Ascending aorta (tissue), 2 donors: ENCODE results near the gene ZNF532. TPM values are rescaled to one million over a fixed set of nuclear protein-coding genes. Genes with fewer than 3 reads are reported as not detected.

Experiments
- DNase-seq, 2 donors: peaks; one replicate each; pipeline ENCODE4 v3.0.0-alpha.2; 2019; ENCODE audit warnings: low spot score in 2 of 2
- H3K27ac ChIP-seq, 2 donors: fragments of 200-600 bp; sonication (generic); one replicate each; pipeline ENCODE4 v1.5.1; 2016 to 2017; ENCODE audit warnings: mild to moderate bottlenecking in 1 of 2
- H3K27me3 ChIP-seq: fragments of 200-600 bp; sonication (generic); one replicate; pipeline ENCODE4 v1.5.1; 2017
- H3K36me3 ChIP-seq, 2 donors: fragments of 200-600 bp; sonication (generic); one replicate each; pipeline ENCODE4 v1.5.1; 2016
- H3K4me1 ChIP-seq, 2 donors: fragments of 200-600 bp; sonication (generic); one replicate each; pipeline ENCODE4 v1.5.1; 2016 to 2017; ENCODE audit warnings: mild to moderate bottlenecking in 1 of 2
- H3K4me3 ChIP-seq, 2 donors: fragments of 200-600 bp; sonication (generic); one replicate each; pipeline ENCODE4 v1.5.1; 2016 to 2017; ENCODE audit warnings: mild to moderate bottlenecking in 1 of 2
- H3K9me3 ChIP-seq, 2 donors: fragments of 200-600 bp; sonication (generic); one replicate each; pipeline ENCODE4 v1.5.1; 2016
- intact Hi-C: fragments of 100-400 bp; cut with DNase I; formaldehyde crosslinking; loops from one replicate; pipeline ENCODE4 v1.15.1; 2023
- total RNA-seq: library from RNA; depleted of rRNA; stranded (reverse); fragments of >200 nt; gene quantifications from one replicate; pipeline ENCODE4 v1.1.0, GENCODE V29; 2016
- TF ChIP-seq, protein P1 (sequence below), 3 experiments: fragments of 200-600 bp in 2 of 3; fragments of 450-650 bp in 1 of 3; sonication (generic) in 2 of 3; IDR thresholded peaks; one replicate each; pipeline ENCODE4 v1.5.1; 2016 to 2019; ENCODE audit warnings: antibody characterized with exemption in 3 of 3, mild to moderate bottlenecking in 1 of 3, moderate library complexity in 1 of 3

ZNF532 gene
- total RNA-seq, 1 donor from 2014 or later: 161 TPM

DNA sequence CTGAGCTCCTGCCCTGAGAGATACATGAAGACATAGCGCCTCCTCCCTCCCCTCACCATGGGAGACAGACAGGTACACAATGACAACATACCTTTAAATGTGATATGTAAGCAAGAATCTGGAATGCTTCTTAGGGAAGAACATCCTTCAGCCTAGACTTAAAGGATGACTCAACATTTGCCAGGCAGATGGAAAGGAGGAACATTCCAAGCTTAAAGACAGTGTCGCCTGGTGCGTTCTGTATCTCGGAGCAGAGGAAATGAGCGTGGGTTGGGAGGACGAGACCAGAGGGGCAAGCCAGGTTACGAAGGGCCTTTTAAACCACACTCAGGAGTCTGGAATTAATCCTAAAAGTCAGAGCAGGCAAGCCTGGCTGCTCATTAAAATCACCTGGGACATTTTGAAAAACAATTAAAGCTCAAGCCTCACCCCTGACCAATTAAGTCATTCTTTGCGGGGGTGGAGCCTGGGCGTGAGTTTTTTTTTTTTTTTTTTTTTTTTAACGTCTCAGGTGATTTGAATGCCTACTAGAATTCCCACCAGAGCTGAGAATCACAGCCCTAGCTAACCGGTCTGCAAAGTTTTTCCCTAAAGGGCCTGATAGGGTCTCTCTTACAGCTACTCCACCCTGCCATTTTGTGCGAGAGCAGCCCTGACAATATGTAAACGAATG is 143.8 kb downstream of the ZNF532 start:
- H3K27me3 ChIP-seq: no peaks in the 10 kb centered on the region
- no peak overlapping the region for H3K27ac ChIP-seq
- no peaks in the 10 kb centered on the region for H3K36me3 ChIP-seq
- TF ChIP-seq, protein P1, sequence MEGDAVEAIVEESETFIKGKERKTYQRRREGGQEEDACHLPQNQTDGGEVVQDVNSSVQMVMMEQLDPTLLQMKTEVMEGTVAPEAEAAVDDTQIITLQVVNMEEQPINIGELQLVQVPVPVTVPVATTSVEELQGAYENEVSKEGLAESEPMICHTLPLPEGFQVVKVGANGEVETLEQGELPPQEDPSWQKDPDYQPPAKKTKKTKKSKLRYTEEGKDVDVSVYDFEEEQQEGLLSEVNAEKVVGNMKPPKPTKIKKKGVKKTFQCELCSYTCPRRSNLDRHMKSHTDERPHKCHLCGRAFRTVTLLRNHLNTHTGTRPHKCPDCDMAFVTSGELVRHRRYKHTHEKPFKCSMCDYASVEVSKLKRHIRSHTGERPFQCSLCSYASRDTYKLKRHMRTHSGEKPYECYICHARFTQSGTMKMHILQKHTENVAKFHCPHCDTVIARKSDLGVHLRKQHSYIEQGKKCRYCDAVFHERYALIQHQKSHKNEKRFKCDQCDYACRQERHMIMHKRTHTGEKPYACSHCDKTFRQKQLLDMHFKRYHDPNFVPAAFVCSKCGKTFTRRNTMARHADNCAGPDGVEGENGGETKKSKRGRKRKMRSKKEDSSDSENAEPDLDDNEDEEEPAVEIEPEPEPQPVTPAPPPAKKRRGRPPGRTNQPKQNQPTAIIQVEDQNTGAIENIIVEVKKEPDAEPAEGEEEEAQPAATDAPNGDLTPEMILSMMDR (IDR thresholded peaks at IDR 0.05): no peak
- intact Hi-C loops: no loop called here
- H3K9me3 ChIP-seq: no peaks in the 10 kb centered on the region
- peaks cover 3 to 15% of the 10 kb centered on the region in 2 donors for H3K4me1 ChIP-seq
- H3K4me3 ChIP-seq: no peak overlapping the region
- DNase-seq: no peak

DNA sequence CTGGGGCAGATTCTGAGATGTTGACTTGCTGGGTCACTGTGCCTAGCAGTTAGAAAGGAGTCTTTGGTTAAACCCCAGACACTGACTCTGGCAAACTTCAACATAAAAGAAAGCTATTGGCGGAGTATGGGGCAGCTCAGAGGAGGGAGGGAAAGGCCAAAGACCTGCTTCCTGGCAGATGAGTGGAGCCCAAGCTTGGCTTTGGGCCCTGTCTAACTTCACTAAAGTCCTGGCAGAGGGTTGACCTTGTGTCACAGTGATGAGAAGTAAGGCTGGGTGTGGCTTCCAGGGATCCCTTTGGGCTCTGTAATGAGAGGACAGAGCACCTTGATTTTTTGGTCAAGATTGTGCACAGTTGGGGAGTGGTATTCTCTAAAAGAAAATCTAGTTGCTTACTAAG is 145.2 kb downstream of the ZNF532 start:
- Histone ChIP-seq H3K4me1 (peaks cover 3 to 9% of the 10 kb centered on the region in 2 donors), H3K9me3 (no peaks in the 10 kb centered on the region), H3K4me3 (no peak overlapping the region), H3K27ac (no peak overlapping the region), H3K36me3 (no peaks in the 10 kb centered on the region), H3K27me3 (no peaks in the 10 kb centered on the region)
- intact Hi-C loops: no loop called here
- DNase-seq: no peak
- TF ChIP-seq, protein P1 (IDR thresholded peaks at IDR 0.05): no peak

DNA sequence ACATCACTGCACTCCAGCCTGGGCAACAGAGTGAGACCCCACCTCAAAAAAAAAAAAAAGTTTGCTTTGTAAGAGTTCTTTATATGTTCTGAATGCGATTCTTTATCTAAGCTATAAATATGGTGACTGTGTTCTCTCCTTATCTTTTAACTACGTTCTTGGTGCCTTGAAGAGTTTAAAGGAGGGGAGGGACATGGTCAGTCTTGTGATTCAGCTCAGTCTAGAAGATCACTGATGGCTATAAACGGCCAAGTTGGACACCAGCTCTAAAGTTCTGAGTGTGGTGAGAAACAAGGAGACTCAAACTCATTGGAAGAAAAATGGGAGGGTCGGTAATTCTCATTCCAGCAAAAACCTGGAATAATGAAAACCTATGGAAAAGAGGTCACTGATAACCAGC is 146.6 kb downstream of the ZNF532 start:
- H3K4me3 ChIP-seq: no peak overlapping the region

DNA sequence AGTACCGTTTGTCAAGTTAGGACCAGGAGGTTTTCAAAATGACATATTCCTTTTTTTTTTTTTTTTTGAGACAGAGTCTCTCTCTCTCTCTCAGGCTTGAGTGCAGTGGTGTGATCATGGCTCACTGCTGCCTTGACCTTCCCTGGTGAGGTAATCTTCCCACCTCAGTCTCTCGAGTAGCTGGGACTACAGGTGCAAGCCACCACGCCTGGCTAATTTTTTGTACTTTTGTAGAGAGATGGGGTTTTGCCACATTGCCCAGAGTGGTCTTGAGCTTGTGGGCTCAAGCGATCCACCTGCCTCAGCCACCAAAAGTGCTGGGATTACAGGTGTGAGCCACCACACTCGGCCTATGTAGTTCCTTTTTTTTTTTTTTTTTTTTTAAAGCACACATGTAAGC is 147.1 kb downstream of the ZNF532 start:
- Histone ChIP-seq H3K4me1 (no peaks in the 10 kb centered on the region), H3K9me3 (no peaks in the 10 kb centered on the region), H3K4me3 (no peak overlapping the region), H3K36me3 (no peaks in the 10 kb centered on the region), H3K27ac (no peak overlapping the region), H3K27me3 (no peaks in the 10 kb centered on the region)
- TF ChIP-seq, protein P1 (IDR thresholded peaks at IDR 0.05): no peak
- DNase-seq: peak in 1 of 2 donors; percentile 27
- intact Hi-C loops: no loop called here

More for the DNA sequence above, 146.6 kb downstream of the ZNF532 start:
- Histone ChIP-seq H3K36me3 (no peaks in the 10 kb centered on the region), H3K4me1 (no peaks in the 10 kb centered on the region), H3K9me3 (no peaks in the 10 kb centered on the region), H3K27ac (no peak overlapping the region), H3K27me3 (no peaks in the 10 kb centered on the region)
- intact Hi-C loops: no loop called here
- DNase-seq: peak in 1 of 2 donors; percentile 12
- TF ChIP-seq, protein P1 (IDR thresholded peaks at IDR 0.05): no peak

DNA sequence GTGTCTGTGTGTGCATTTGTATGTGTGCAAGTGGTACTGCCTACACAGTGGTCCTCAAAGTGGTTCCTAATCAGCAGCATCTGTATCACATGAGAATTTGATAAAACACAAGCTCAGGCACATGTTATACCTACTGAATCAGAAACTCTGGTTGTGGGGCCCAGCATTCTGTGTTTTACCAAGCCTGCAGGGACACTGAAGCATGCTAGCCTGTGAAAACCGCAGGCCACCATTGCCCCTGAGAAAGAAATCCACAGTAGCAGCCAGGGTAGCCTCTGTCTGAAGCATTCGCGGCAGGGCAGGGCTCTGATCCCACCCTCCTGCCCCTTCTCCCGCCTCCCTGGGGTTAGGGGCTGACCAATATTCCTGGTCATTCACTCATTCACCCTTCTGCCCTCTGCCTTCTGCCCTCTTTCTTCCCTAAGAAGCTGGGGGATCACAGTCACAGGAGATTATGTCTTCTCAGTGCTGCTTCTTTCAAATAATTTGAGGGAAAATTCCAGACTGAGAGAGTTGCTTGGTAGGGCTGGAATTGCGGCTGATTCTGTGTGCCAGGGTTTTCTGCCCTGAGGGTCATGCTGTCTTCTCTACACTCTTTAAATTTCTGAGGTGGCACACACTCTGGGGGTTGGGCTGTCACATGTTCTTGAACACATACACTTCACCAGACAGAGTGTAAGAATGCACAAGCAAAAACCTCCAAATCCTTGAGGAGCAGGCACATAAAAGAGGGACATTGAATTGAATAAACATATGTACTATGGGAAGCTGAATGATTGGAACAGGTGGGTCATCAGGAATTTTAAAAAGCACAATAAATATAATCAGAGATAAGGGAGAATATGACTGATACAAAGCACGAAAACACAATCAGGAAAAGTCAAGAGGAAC is 148.4 kb downstream of the ZNF532 start:
- no peaks in the 10 kb centered on the region for H3K4me1 ChIP-seq
- DNase-seq: peak in 1 of 2 donors; percentile 13
- no peak overlapping the region for H3K4me3 ChIP-seq
- intact Hi-C loops: no loop called here
- H3K27me3 ChIP-seq: no peaks in the 10 kb centered on the region
- H3K27ac ChIP-seq: no peak overlapping the region
- no peaks in the 10 kb centered on the region for H3K36me3 ChIP-seq
- H3K9me3 ChIP-seq: no peaks in the 10 kb centered on the region
- TF ChIP-seq, protein P1 (IDR thresholded peaks at IDR 0.05): no peak
